Stimulated activated CD8-positive, alpha-beta memory T cell treated with anti-CD3 and anti-CD28 coated beads, Interleukin-12 subunit alpha, Interleukin-12 subunit beta, amount 100 ng/mL, for 1 hour (primary cell): Measurements from ENCODE around the gene HECW1.
"Not testable (repeated sequence)": the region's sequence is repeated elsewhere in the genome, so short reads cannot be mapped to it uniquely, and the experiment has no call there.

Experiments used
- DNase-seq: peaks from one replicate; pipeline ENCODE4 v3.0.0-alpha.2; 2020; ENCODE audit warnings: low read depth

HECW1 gene

GRCh38 chr7:43469051-43469450, 356.6 kb downstream of the HECW1 start:
- no peak for DNase-seq

GRCh38 chr7:43470110-43470509, 357.7 kb downstream of the HECW1 start:
- DNase-seq = no peak

GRCh38 chr7:43475983-43476382, 363.5 kb downstream of the HECW1 start:
- no peak for DNase-seq

GRCh38 chr7:43476896-43477295, 364.4 kb downstream of the HECW1 start:
- DNase-seq = no peak

GRCh38 chr7:43479042-43479441, 366.6 kb downstream of the HECW1 start:
- DNase-seq = no peak

GRCh38 chr7:43479543-43479942, 367.1 kb downstream of the HECW1 start:
- DNase-seq = no peak

GRCh38 chr7:43480581-43480980, 368.1 kb downstream of the HECW1 start:
- no peak for DNase-seq

GRCh38 chr7:43481902-43482678, 369.6 kb downstream of the HECW1 start:
- no peak for DNase-seq

- DNase-seq = no peak
Measured at GRCh38 chr7:43482679-43483252, 370.3 kb downstream of the HECW1 start.

- DNase-seq = no peak
Measured at GRCh38 chr7:43484678-43485395, 372.4 kb downstream of the HECW1 start.

GRCh38 chr7:43485580-43485979, 373.1 kb downstream of the HECW1 start:
- no peak for DNase-seq

- DNase-seq = not testable (repeated sequence)
Measured at GRCh38 chr7:43486008-43486407, 373.6 kb downstream of the HECW1 start.

- no peak for DNase-seq
Measured at GRCh38 chr7:43486634-43487033, 374.2 kb downstream of the HECW1 start.

- DNase-seq = no peak
Measured at GRCh38 chr7:43487731-43488073, 375.3 kb downstream of the HECW1 start.

GRCh38 chr7:43489257-43489656, 376.8 kb downstream of the HECW1 start:
- no peak for DNase-seq

- DNase-seq = no peak
Measured at GRCh38 chr7:43490016-43490415, 377.6 kb downstream of the HECW1 start.

- no peak for DNase-seq
Measured at GRCh38 chr7:43491123-43491522, 378.7 kb downstream of the HECW1 start.

- DNase-seq = no peak
Measured at GRCh38 chr7:43491984-43492383, 379.5 kb downstream of the HECW1 start.

- DNase-seq = no peak
Measured at GRCh38 chr7:43492896-43493295, 380.4 kb downstream of the HECW1 start.

- DNase-seq = no peak
Measured at GRCh38 chr7:43495572-43495971, 383.1 kb downstream of the HECW1 start.

- DNase-seq = no peak
Measured at GRCh38 chr7:43496596-43496995, 384.1 kb downstream of the HECW1 start.

- no peak for DNase-seq
Measured at GRCh38 chr7:43501870-43502269, 389.4 kb downstream of the HECW1 start.

GRCh38 chr7:43502941-43503340, 390.5 kb downstream of the HECW1 start:
- no peak for DNase-seq
